C4-2B (cell line): ENCODE data around the gene SRXN1.

ENCODE experiments used
- CTCF ChIP-seq: fragments of 450-650 bp; conservative IDR thresholded peaks from 2 replicates; pipeline ENCODE4 v1.5.1; 2017; ENCODE audit warnings: mild to moderate bottlenecking
- ZFX ChIP-seq: fragments of 450-650 bp; IDR thresholded peaks from 2 replicates; pipeline ENCODE4 v1.6.1; 2017

GRCh38 chr20:701401-702129 is 48.6 kb upstream of the SRXN1 start:
- TF ChIP-seq CTCF, result no peak
- no peak for TF ChIP-seq ZFX
